H1 (cell line): ENCODE data around the gene TEX22. TPM values are rescaled to one million over a fixed set of nuclear protein-coding genes. Genes with fewer than 3 reads are reported as not detected.

Experiments
- CTCF ChIA-PET: fragments of 300-600 bp; sonication (Branson Sonifier 250); formaldehyde crosslinking; loops from one replicate; lab custom pipeline; 2021; ENCODE audit not compliant: partially characterized antibody; lab: Charles Lee
- POLR2A ChIA-PET: fragments of 300-600 bp; sonication (Branson Sonifier 250); formaldehyde crosslinking; loops from one replicate; lab custom pipeline; 2021; ENCODE audit warnings: inconsistent platforms; ENCODE audit not compliant: partially characterized antibody; lab: Charles Lee
- DNase-seq, 2 experiments: peaks; one replicate each; pipeline versions ENCODE4 v3.0.0 to v3.0.0-alpha.2; 2010 to 2022; ENCODE audit warnings: low spot score in 2 of 2, low read depth in 1 of 2, mixed read lengths in 1 of 2
- FAIRE-seq: peaks from 2 replicates; lab custom pipeline; 2011; peaks lifted over from hg19 to GRCh38; lab: Jason Lieb, UNC
- H2AFZ ChIP-seq: 2 replicates; pipeline ENCODE4 v1.8.1; 2012; ENCODE audit warnings: low read length, inconsistent platforms
- H2AK5ac ChIP-seq: 2 replicates; pipeline ENCODE4 v1.6.1; 2013; ENCODE audit warnings: low read depth, low read length
- H2BK120ac ChIP-seq: replicated peaks from 2 replicates; pipeline ENCODE3; 2013; ENCODE audit warnings: low read depth, low read length, inconsistent platforms
- H2BK12ac ChIP-seq: 2 replicates; pipeline ENCODE4 v1.6.1; 2013; ENCODE audit warnings: low read depth, low read length
- H2BK15ac ChIP-seq: 2 replicates; pipeline ENCODE4 v1.6.1; 2013; ENCODE audit warnings: low read length
- H2BK20ac ChIP-seq: 2 replicates; pipeline ENCODE4 v1.6.1; 2013; ENCODE audit warnings: low read length
- H2BK5ac ChIP-seq: 2 replicates; pipeline ENCODE4 v1.6.1; 2013; ENCODE audit warnings: low read depth, low read length
- H3K14ac ChIP-seq: 2 replicates; pipeline ENCODE4 v1.6.1; 2013; ENCODE audit warnings: inconsistent platforms; ENCODE audit not compliant: insufficient read length
- H3K18ac ChIP-seq: 2 replicates; pipeline ENCODE4 v1.6.1; 2013; ENCODE audit warnings: low read length; ENCODE audit errors: extremely low read depth
- H3K23ac ChIP-seq: 2 replicates; pipeline ENCODE4 v1.6.1; 2013; ENCODE audit warnings: inconsistent platforms; ENCODE audit not compliant: insufficient read length
- H3K23me2 ChIP-seq: 2 replicates; pipeline ENCODE4 v1.6.1; 2013; ENCODE audit warnings: low read depth, low read length
- H3K27ac ChIP-seq: 2 replicates; pipeline ENCODE4 v1.6.1; 2011; ENCODE audit warnings: low read depth, low read length, inconsistent platforms
- H3K27me3 ChIP-seq, 4 experiments: replicated peaks in 1 of 4; 1 replicate in 1 of 4; 2 replicates in 3 of 4; pipeline versions ENCODE4 v1.6.1 to v1.8.1; 2011 to 2013; ENCODE audit warnings: low read length in 3 of 4, mild to moderate bottlenecking in 3 of 4, inconsistent platforms in 2 of 4, mixed read lengths in 2 of 4, moderate library complexity in 1 of 4; ENCODE audit not compliant: control insufficient read depth in 3 of 4, insufficient read depth in 3 of 4; ENCODE audit errors: extremely low read depth in 1 of 4
- H3K36me3 ChIP-seq, 4 experiments: 2 replicates each; pipeline versions ENCODE4 v1.6.1 to v1.8.1; 2011 to 2013; ENCODE audit warnings: mild to moderate bottlenecking in 4 of 4, low read length in 3 of 4, moderate library complexity in 2 of 4, control low read depth in 1 of 4, inconsistent platforms in 1 of 4; ENCODE audit not compliant: insufficient read depth in 4 of 4, control insufficient read depth in 2 of 4
- H3K4ac ChIP-seq: replicated peaks from 2 replicates; pipeline ENCODE3; 2013; ENCODE audit warnings: low read length, low read depth, mixed read lengths, inconsistent platforms; ENCODE audit not compliant: insufficient read length
- H3K4me1 ChIP-seq, 4 experiments: replicated peaks in 1 of 4; 1 replicate in 1 of 4; 2 replicates in 3 of 4; pipeline versions ENCODE4 v1.6.1 to v1.8.1; 2011 to 2013; ENCODE audit warnings: low read length in 3 of 4, inconsistent platforms in 2 of 4, mixed read lengths in 1 of 4; ENCODE audit not compliant: insufficient read depth in 4 of 4, control insufficient read depth in 3 of 4
- H3K4me2 ChIP-seq, 2 experiments: 2 replicates each; pipeline versions ENCODE4 v1.6.1 to v1.8.1; 2011 to 2013; ENCODE audit warnings: low read depth in 2 of 2, low read length in 2 of 2, control low read depth in 1 of 2, inconsistent platforms in 1 of 2, mild to moderate bottlenecking in 1 of 2; ENCODE audit not compliant: insufficient read depth in 1 of 2
- H3K4me3 ChIP-seq, 4 experiments: fragments of 200-600, 300-600 bp in 1 of 4; sonication (generic), shearing (Covaris generic), sonication (Bioruptor Twin) in 1 of 4; 2 replicates each; pipeline versions ENCODE4 v1.5.1 to v1.8.1; 2011 to 2016; ENCODE audit warnings: low read length in 4 of 4, low read depth in 3 of 4, control low read depth in 2 of 4, inconsistent platforms in 2 of 4, mild to moderate bottlenecking in 2 of 4, mixed read lengths in 1 of 4, moderate library complexity in 1 of 4; ENCODE audit not compliant: insufficient read depth in 2 of 4; ENCODE audit errors: extremely low read depth in 1 of 4
- H3K56ac ChIP-seq: replicated peaks from 2 replicates; pipeline ENCODE3; 2013; ENCODE audit warnings: low read depth, mild to moderate bottlenecking, mixed read lengths, low read length, inconsistent platforms; ENCODE audit not compliant: insufficient read length
- H3K79me1 ChIP-seq: 2 replicates; pipeline ENCODE4 v1.6.1; 2013; ENCODE audit warnings: low read depth, low read length, control low read depth
- H3K79me2 ChIP-seq, 2 experiments: 2 replicates each; pipeline versions ENCODE4 v1.6.1 to v1.8.1; 2012 to 2013; ENCODE audit warnings: low read length in 2 of 2, mild to moderate bottlenecking in 2 of 2, inconsistent platforms in 1 of 2; ENCODE audit not compliant: insufficient read depth in 2 of 2, control insufficient read depth in 1 of 2
- H3K9ac ChIP-seq, 4 experiments: replicated peaks in 1 of 4; 1 replicate in 1 of 4; 2 replicates in 3 of 4; pipeline versions ENCODE4 v1.6.1 to v1.8.1; 2011 to 2013; ENCODE audit warnings: low read depth in 3 of 4, low read length in 3 of 4, control low read depth in 2 of 4, mild to moderate bottlenecking in 2 of 4, moderate library complexity in 2 of 4, inconsistent platforms in 1 of 4; ENCODE audit errors: extremely low read depth in 1 of 4
- H3K9me3 ChIP-seq, 2 experiments: 2 replicates each; pipeline versions ENCODE4 v1.6.1 to v1.8.1; 2012 to 2013; ENCODE audit warnings: mild to moderate bottlenecking in 2 of 2, moderate library complexity in 2 of 2, control low read depth in 1 of 2, inconsistent platforms in 1 of 2, low read depth in 1 of 2, low read length in 1 of 2, mixed read lengths in 1 of 2; ENCODE audit not compliant: insufficient read depth in 2 of 2
- H4K20me1 ChIP-seq, 2 experiments: replicated peaks in 1 of 2; 2 replicates each; pipeline versions ENCODE3 to v1.8.1; 2011 to 2013; ENCODE audit warnings: inconsistent platforms in 2 of 2, low read length in 2 of 2, mild to moderate bottlenecking in 1 of 2; ENCODE audit not compliant: insufficient read depth in 2 of 2, control insufficient read depth in 1 of 2
- H4K5ac ChIP-seq: 2 replicates; pipeline ENCODE4 v1.6.1; 2013; ENCODE audit warnings: low read length, low read depth, mixed read lengths, inconsistent platforms; ENCODE audit not compliant: insufficient read length
- H4K8ac ChIP-seq: 2 replicates; pipeline ENCODE4 v1.8.0; 2013; ENCODE audit warnings: mild to moderate bottlenecking, moderate library complexity, low read length, inconsistent platforms; ENCODE audit not compliant: insufficient read depth; ENCODE audit errors: extremely low read depth
- H4K91ac ChIP-seq: replicated peaks from 2 replicates; pipeline ENCODE3; 2013; ENCODE audit warnings: low read length, mixed read lengths, inconsistent platforms; ENCODE audit not compliant: insufficient read length
- BCL11A ChIP-seq, 2 experiments: IDR thresholded peaks; one replicate each; pipeline ENCODE4 v1.6.1; 2011; ENCODE audit warnings: low read depth in 2 of 2, low read length in 2 of 2, mild to moderate bottlenecking in 2 of 2
- CHD1 ChIP-seq: IDR thresholded peaks from 2 replicates; pipeline ENCODE4 v1.6.1; 2012; ENCODE audit warnings: low read depth, low read length, improper control_type of control experiment
- EZH2 ChIP-seq: fragments of 200-600 bp; sonication (generic); IDR thresholded peaks from 2 replicates; pipeline ENCODE4 v1.7.1; 2012; ENCODE audit warnings: low read depth, mild to moderate bottlenecking, moderate library complexity, low read length, inconsistent platforms; ENCODE audit not compliant: severe bottlenecking
- GTF2F1 ChIP-seq: IDR thresholded peaks from 2 replicates; pipeline ENCODE4 v1.6.1; 2012; ENCODE audit warnings: low read depth, low read length, improper control_type of control experiment, borderline replicate concordance
- KDM5A ChIP-seq: fragments of 200-600 bp; IDR thresholded peaks from 2 replicates; pipeline ENCODE4 v1.7.1; 2012; ENCODE audit warnings: mild to moderate bottlenecking, low read length, inconsistent platforms, mixed read lengths
- NRF1 ChIP-seq: IDR thresholded peaks from 2 replicates; pipeline ENCODE4 v1.6.1; 2011; ENCODE audit warnings: mild to moderate bottlenecking, low read depth, low read length, improper control_type of control experiment
- PHF8 ChIP-seq: fragments of 200-600 bp; sonication (generic); conservative IDR thresholded peaks from 2 replicates; pipeline ENCODE4 v1.7.1; 2012; ENCODE audit warnings: low read depth, mild to moderate bottlenecking, inconsistent platforms, low read length, moderate library complexity
- RFX5 ChIP-seq: IDR thresholded peaks from 2 replicates; pipeline ENCODE4 v1.6.1; 2011; ENCODE audit warnings: low read depth, low read length, improper control_type of control experiment, borderline replicate concordance
- RXRA ChIP-seq: IDR thresholded peaks from 2 replicates; pipeline ENCODE4 v1.6.1; 2011; ENCODE audit warnings: low read depth, mild to moderate bottlenecking, low read length, moderate library complexity; ENCODE audit not compliant: insufficient read depth
- SP2 ChIP-seq: IDR thresholded peaks from 2 replicates; pipeline ENCODE4 v1.6.1; 2012; ENCODE audit warnings: mild to moderate bottlenecking, low read length, inconsistent platforms
- SRF ChIP-seq: IDR thresholded peaks from 2 replicates; pipeline ENCODE4 v1.6.1; 2011; ENCODE audit warnings: mild to moderate bottlenecking, low read depth, low read length, moderate library complexity
- TAF1 ChIP-seq: IDR thresholded peaks from 2 replicates; pipeline ENCODE4 v1.6.1; 2011; ENCODE audit warnings: mild to moderate bottlenecking, low read depth, low read length
- TEAD4 ChIP-seq: IDR thresholded peaks from 2 replicates; pipeline ENCODE4 v1.6.1; 2012; ENCODE audit warnings: low read depth, low read length, inconsistent platforms, mixed read lengths
- WGBS, 2 experiments: shearing (Covaris generic) in 1 of 2; methylation state at CpG; one replicate each; pipeline versions ENCODE4 v1.1.6 to v1.1.7; 2013 to 2015; ENCODE audit warnings: low lambda C conversion rate in 2 of 2, mixed read lengths in 2 of 2, inconsistent platforms in 1 of 2, low coverage in 1 of 2, missing lambda C conversion rate in 1 of 2; ENCODE audit not compliant: insufficient replicate concordance in 2 of 2, insufficient coverage in 1 of 2, insufficient read length in 1 of 2; ENCODE audit errors: extremely low coverage in 1 of 2, missing lambda C conversion rate in 1 of 2; 5-methylcytosine and 5-hydroxymethylcytosine counted together
- polyA plus RNA-seq, 7 experiments: library from polyadenylated mRNA; depleted of rRNA in 3 of 7; stranded (reverse) in 5 of 7; unstranded in 2 of 7; fragments of >200 nt in 5 of 7; fragments of 200-250 nt in 2 of 7; gene quantifications; 1 replicate in 5 of 7; 2 replicates in 1 of 7; 4 replicates in 1 of 7; pipeline versions ENCODE4 v1.2.1 to v1.2.3, GENCODE V29; 2011 to 2013; ENCODE audit warnings: missing spikeins in 2 of 7, mixed read lengths in 2 of 7
- total RNA-seq: library from RNA; stranded (reverse); fragmentation: NEBNext Ultra II Directional; extraction: Animal tissue kit (Norgen Biotek cat#: 25700); gene quantifications from 2 replicates; pipeline ENCODE4 v1.2.1, GENCODE V29; 2021

TEX22 gene
- total and polyA plus RNA-seq, 2 of the 8 experiments (the other 6 are each of a cell fraction or from before 2014, with no cell fraction given): 0.24 to 0.39 TPM

- no peaks in the 10 kb centered on the region for H3K79me2 ChIP-seq
- no peak overlapping the region for H3K23ac ChIP-seq
- H4K20me1 ChIP-seq: peaks cover 2 to 3% of the 10 kb centered on the region in 2 experiments
- no peak overlapping the region for H3K14ac ChIP-seq
- no peak for DNase-seq
- H3K18ac ChIP-seq: no peak overlapping the region
- H2BK5ac ChIP-seq: no peak overlapping the region
- no peaks in the 10 kb centered on the region; a peak in 1 of 7 replicates for H3K27me3 ChIP-seq
- H2BK15ac ChIP-seq: no peak overlapping the region
- H3K23me2 ChIP-seq: no peaks in the 10 kb centered on the region
- WGBS, 2 experiments: 94% methylated on average over 28 of the region's 58 CpGs; no CpG with 5 or more reads in 1 of the 2 experiments
- H3K27ac ChIP-seq: no peak overlapping the region
- ChIA-PET CTCF (interaction anchor here (0.6 to 2.7 kb wide), 10 partner anchors 8 to 589 kb away, joined by 3 to 10 read pairs (median 3); no protein-coding TSS in a partner anchor), POLR2A (interaction anchor here (0.6 kb wide), 1 partner anchor 178 kb away, joined by 3 read pairs; no protein-coding TSS in a partner anchor)
- H3K4ac ChIP-seq: no peak overlapping the region
- no peaks in the 10 kb centered on the region; a peak in 1 of 8 replicates for H3K36me3 ChIP-seq
- H3K9me3 ChIP-seq: no peaks in the 10 kb centered on the region
- no peak overlapping the region for H2BK120ac ChIP-seq
- H4K5ac ChIP-seq: no peak overlapping the region
- H2AK5ac ChIP-seq: no peak overlapping the region
- H4K8ac ChIP-seq: no peak overlapping the region
- H3K4me1 ChIP-seq: no peaks in the 10 kb centered on the region
- H3K56ac ChIP-seq: no peak overlapping the region
- H3K9ac ChIP-seq: no peak overlapping the region
- no peak overlapping the region for H2AFZ ChIP-seq
- no peak overlapping the region for H3K4me3 ChIP-seq
- H4K91ac ChIP-seq: no peak overlapping the region
- no peaks in the 10 kb centered on the region for H3K79me1 ChIP-seq
- H3K4me2 ChIP-seq: no peak overlapping the region
- FAIRE-seq: no peak
- H2BK20ac ChIP-seq: no peak overlapping the region
- no peak overlapping the region for H2BK12ac ChIP-seq
- TF ChIP-seq TEAD4 (no peak), SRF (no peak), SP2 (no peak), EZH2 (no peak), KDM5A (no peak), RFX5 (no peak), CHD1 (no peak), BCL11A (IDR thresholded peaks at IDR 0.05; ENCODE audit: low read depth in 2 of 2, low read length in 2 of 2) (no peak), PHF8 (no peak), RXRA (no peak), GTF2F1 (no peak), TAF1 (no peak), NRF1 (no peak)
These were observed 34.3 kb upstream of the TEX22 start for GRCh38 chr14:105363847-105364708.
